PC-9 (cell line): ENCODE measurements around the gene ANKRD61.
"Not testable (repeated sequence)": the region's sequence is repeated elsewhere in the genome, so short reads cannot be mapped to it uniquely, and the experiment has no call there.

ENCODE experiments used
- CTCF ChIP-seq: fragments of 200-600 bp; sonication (generic); conservative IDR thresholded peaks from 2 replicates; pipeline ENCODE4 v1.6.1; 2017; ENCODE audit warnings: mixed run types, antibody characterized with exemption, mild to moderate bottlenecking, moderate library complexity
- EZH2 ChIP-seq: fragments of 200-600 bp; sonication (generic); IDR thresholded peaks from 2 replicates; pipeline ENCODE4 v1.8.0; 2017; ENCODE audit warnings: antibody characterized with exemption, low read depth

- not testable (repeated sequence) for TF ChIP-seq CTCF, EZH2
Observed at GRCh38 chr7:6007835-6008590, 23.2 kb upstream of the ANKRD61 start.
